ENCODE data around the gene LCA5L.

DNA sequence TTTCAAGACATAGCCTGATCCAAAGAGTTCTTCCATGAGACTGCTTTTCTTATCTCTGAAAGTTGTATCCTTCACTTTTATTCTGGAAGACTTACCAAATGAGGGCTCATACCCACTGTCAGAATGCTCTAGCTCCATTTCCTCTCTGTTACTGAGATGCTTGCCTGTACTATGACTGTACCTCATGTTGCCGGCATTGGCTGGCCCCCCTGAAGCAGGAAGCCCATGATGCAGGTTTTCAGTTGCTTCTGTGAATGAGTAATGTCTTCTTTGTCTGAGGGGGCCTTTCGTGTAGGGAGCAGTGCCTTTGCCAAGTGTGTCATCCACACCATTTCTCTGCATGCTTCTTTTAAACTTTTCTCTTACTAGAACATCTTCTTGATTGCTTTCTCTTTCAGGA lies 39.5 kb downstream of the LCA5L start:
- TF ChIP-seq POLR2A (IDR thresholded peaks at IDR 0.05) = no peak
- TF ChIP-seq, protein P1, sequence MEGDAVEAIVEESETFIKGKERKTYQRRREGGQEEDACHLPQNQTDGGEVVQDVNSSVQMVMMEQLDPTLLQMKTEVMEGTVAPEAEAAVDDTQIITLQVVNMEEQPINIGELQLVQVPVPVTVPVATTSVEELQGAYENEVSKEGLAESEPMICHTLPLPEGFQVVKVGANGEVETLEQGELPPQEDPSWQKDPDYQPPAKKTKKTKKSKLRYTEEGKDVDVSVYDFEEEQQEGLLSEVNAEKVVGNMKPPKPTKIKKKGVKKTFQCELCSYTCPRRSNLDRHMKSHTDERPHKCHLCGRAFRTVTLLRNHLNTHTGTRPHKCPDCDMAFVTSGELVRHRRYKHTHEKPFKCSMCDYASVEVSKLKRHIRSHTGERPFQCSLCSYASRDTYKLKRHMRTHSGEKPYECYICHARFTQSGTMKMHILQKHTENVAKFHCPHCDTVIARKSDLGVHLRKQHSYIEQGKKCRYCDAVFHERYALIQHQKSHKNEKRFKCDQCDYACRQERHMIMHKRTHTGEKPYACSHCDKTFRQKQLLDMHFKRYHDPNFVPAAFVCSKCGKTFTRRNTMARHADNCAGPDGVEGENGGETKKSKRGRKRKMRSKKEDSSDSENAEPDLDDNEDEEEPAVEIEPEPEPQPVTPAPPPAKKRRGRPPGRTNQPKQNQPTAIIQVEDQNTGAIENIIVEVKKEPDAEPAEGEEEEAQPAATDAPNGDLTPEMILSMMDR (IDR thresholded peaks at IDR 0.05) = no peak
- no peak for TF ChIP-seq POLR2AphosphoS5 (IDR thresholded peaks at IDR 0.05)
